ENCODE results near the gene CTDNEP1.

DNA sequence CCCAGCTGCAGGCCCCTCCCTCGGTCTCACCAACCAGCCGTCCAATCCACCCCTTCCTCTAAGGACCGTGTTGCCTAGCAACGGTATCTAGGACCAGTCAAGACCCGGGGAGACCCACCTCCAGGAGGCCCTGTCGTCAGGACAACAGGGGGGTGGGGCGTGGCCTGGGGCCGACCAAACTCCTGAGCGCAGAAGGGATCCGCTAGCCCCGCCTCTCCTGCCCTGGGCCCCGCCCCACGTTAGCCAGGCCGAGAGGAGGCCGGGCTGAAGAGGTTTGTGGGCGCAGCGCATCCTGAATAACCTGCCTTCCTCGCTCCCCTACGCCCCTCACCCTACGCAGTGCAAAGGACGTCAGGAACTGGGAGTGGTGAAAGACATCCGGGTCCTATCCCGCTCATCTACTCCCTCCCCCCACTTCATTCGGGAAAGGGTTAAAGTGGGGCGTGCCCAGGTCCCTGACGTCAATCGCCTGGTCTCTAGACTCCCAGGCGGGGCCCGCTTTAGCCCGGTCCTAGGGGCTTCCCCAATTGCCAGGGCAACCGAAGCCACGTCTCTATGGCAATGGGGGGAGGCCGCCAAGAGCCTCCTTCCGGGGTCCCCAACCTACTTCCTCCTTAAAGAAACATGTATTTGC is 46.6 kb downstream of the CTDNEP1 start:
- TF ChIP-seq RARB (CRISPR knock-in tag; IDR thresholded peaks at IDR 0.05) (no peak), FOXS1 (CRISPR knock-in tag; IDR thresholded peaks at IDR 0.05) (no peak), MAZ (IDR thresholded peaks at IDR 0.05; ENCODE audit: borderline replicate concordance, low read depth, low read length) (peak; percentile 52; the same call in 1 of the 2 replicates)
- TF ChIP-seq, protein P1, sequence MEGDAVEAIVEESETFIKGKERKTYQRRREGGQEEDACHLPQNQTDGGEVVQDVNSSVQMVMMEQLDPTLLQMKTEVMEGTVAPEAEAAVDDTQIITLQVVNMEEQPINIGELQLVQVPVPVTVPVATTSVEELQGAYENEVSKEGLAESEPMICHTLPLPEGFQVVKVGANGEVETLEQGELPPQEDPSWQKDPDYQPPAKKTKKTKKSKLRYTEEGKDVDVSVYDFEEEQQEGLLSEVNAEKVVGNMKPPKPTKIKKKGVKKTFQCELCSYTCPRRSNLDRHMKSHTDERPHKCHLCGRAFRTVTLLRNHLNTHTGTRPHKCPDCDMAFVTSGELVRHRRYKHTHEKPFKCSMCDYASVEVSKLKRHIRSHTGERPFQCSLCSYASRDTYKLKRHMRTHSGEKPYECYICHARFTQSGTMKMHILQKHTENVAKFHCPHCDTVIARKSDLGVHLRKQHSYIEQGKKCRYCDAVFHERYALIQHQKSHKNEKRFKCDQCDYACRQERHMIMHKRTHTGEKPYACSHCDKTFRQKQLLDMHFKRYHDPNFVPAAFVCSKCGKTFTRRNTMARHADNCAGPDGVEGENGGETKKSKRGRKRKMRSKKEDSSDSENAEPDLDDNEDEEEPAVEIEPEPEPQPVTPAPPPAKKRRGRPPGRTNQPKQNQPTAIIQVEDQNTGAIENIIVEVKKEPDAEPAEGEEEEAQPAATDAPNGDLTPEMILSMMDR (IDR thresholded peaks at IDR 0.05): no peak
